ENCODE results near the gene FAM20C.
"Not testable (repeated sequence)": the region's sequence is repeated elsewhere in the genome, so short reads cannot be mapped to it uniquely, and the experiment has no call there.

Gene FAM20C

GRCh38 chr7:260441-261281 is 68.3 kb downstream of the FAM20C start:
- Histone ChIP-seq H3K27me3 (ENCODE audit: insufficient read depth, low read length) (no peaks in the 10 kb centered on the region), H3K36me3 (ENCODE audit: insufficient read depth, low read length) (no peaks in the 10 kb centered on the region), H3K4me3 (ENCODE audit: low read length) (no peak overlapping the region), H2AFZ (ENCODE audit: low read depth, low read length) (no peak overlapping the region), H3K9me3 (ENCODE audit: low read length) (peaks cover 12% of the 10 kb centered on the region), H3K4me1 (ENCODE audit: insufficient read depth, low read length) (no peaks in the 10 kb centered on the region)

- no peak overlapping the region for H2AFZ ChIP-seq (ENCODE audit: low read depth, low read length)
- no peaks in the 10 kb centered on the region for H3K36me3 ChIP-seq (ENCODE audit: insufficient read depth, low read length)
- no peak overlapping the region for H3K4me3 ChIP-seq (ENCODE audit: low read length)
- peaks cover 12% of the 10 kb centered on the region for H3K9me3 ChIP-seq (ENCODE audit: low read length)
- no peaks in the 10 kb centered on the region for H3K27me3 ChIP-seq (ENCODE audit: insufficient read depth, low read length)
- no peaks in the 10 kb centered on the region for H3K4me1 ChIP-seq (ENCODE audit: insufficient read depth, low read length)
These were observed 69.2 kb downstream of the FAM20C start for GRCh38 chr7:261341-262250.

GRCh38 chr7:262251-262572 is 69.8 kb downstream of the FAM20C start:
- H3K4me3 ChIP-seq (ENCODE audit: low read length), result no peak overlapping the region
- H3K4me1 ChIP-seq (ENCODE audit: insufficient read depth, low read length), result no peaks in the 10 kb centered on the region
- H2AFZ ChIP-seq (ENCODE audit: low read depth, low read length), result no peak overlapping the region
- no peaks in the 10 kb centered on the region for H3K27me3 ChIP-seq (ENCODE audit: insufficient read depth, low read length)
- H3K36me3 ChIP-seq (ENCODE audit: insufficient read depth, low read length), result no peaks in the 10 kb centered on the region
- peaks cover 10% of the 10 kb centered on the region for H3K9me3 ChIP-seq (ENCODE audit: low read length)

- not testable (repeated sequence) for H2AFZ ChIP-seq (ENCODE audit: low read depth, low read length); H3K27me3 ChIP-seq (ENCODE audit: insufficient read depth, low read length); H3K4me1 ChIP-seq (ENCODE audit: insufficient read depth, low read length); H3K4me3 ChIP-seq (ENCODE audit: low read length); H3K9me3 ChIP-seq (ENCODE audit: low read length); H3K36me3 ChIP-seq (ENCODE audit: insufficient read depth, low read length)
These were observed 70.4 kb downstream of the FAM20C start for GRCh38 chr7:262631-263311.

GRCh38 chr7:263483-264351 is 71.3 kb downstream of the FAM20C start:
- H3K4me3 ChIP-seq (ENCODE audit: low read length); H2AFZ ChIP-seq (ENCODE audit: low read depth, low read length); H3K36me3 ChIP-seq (ENCODE audit: insufficient read depth, low read length); H3K27me3 ChIP-seq (ENCODE audit: insufficient read depth, low read length); H3K4me1 ChIP-seq (ENCODE audit: insufficient read depth, low read length); H3K9me3 ChIP-seq (ENCODE audit: low read length): not testable (repeated sequence)

GRCh38 chr7:264541-265191 is 72.3 kb downstream of the FAM20C start:
- Histone ChIP-seq H3K27me3 (ENCODE audit: insufficient read depth, low read length) (no peaks in the 10 kb centered on the region), H3K36me3 (ENCODE audit: insufficient read depth, low read length) (no peaks in the 10 kb centered on the region), H2AFZ (ENCODE audit: low read depth, low read length) (no peak overlapping the region), H3K4me1 (ENCODE audit: insufficient read depth, low read length) (no peaks in the 10 kb centered on the region), H3K9me3 (ENCODE audit: low read length) (peaks cover 10% of the 10 kb centered on the region), H3K4me3 (ENCODE audit: low read length) (no peak overlapping the region)

GRCh38 chr7:265192-265997 is 73.0 kb downstream of the FAM20C start:
- no peak overlapping the region for H3K4me3 ChIP-seq (ENCODE audit: low read length)
- H3K4me1 ChIP-seq (ENCODE audit: insufficient read depth, low read length), result no peaks in the 10 kb centered on the region
- H3K9me3 ChIP-seq (ENCODE audit: low read length), result peaks cover 10% of the 10 kb centered on the region
- H3K27me3 ChIP-seq (ENCODE audit: insufficient read depth, low read length), result no peaks in the 10 kb centered on the region
- H2AFZ ChIP-seq (ENCODE audit: low read depth, low read length), result no peak overlapping the region
- no peaks in the 10 kb centered on the region for H3K36me3 ChIP-seq (ENCODE audit: insufficient read depth, low read length)

GRCh38 chr7:265998-266850 is 73.9 kb downstream of the FAM20C start:
- Histone ChIP-seq H3K27me3 (ENCODE audit: insufficient read depth, low read length) (no peaks in the 10 kb centered on the region), H2AFZ (ENCODE audit: low read depth, low read length) (no peak overlapping the region), H3K4me1 (ENCODE audit: insufficient read depth, low read length) (no peaks in the 10 kb centered on the region), H3K36me3 (ENCODE audit: insufficient read depth, low read length) (no peaks in the 10 kb centered on the region), H3K9me3 (ENCODE audit: low read length) (peaks cover 9% of the 10 kb centered on the region), H3K4me3 (ENCODE audit: low read length) (no peak overlapping the region)

- no peaks in the 10 kb centered on the region for H3K4me1 ChIP-seq (ENCODE audit: insufficient read depth, low read length)
- no peaks in the 10 kb centered on the region for H3K36me3 ChIP-seq (ENCODE audit: insufficient read depth, low read length)
- H3K4me3 ChIP-seq (ENCODE audit: low read length), result no peak overlapping the region
- H2AFZ ChIP-seq (ENCODE audit: low read depth, low read length), result no peak overlapping the region
- H3K9me3 ChIP-seq (ENCODE audit: low read length), result peaks cover 10% of the 10 kb centered on the region
- no peaks in the 10 kb centered on the region for H3K27me3 ChIP-seq (ENCODE audit: insufficient read depth, low read length)
These were observed 74.8 kb downstream of the FAM20C start for GRCh38 chr7:266851-267840.

- no peak overlapping the region for H3K4me3 ChIP-seq (ENCODE audit: low read length)
- H3K4me1 ChIP-seq (ENCODE audit: insufficient read depth, low read length), result no peaks in the 10 kb centered on the region
- H2AFZ ChIP-seq (ENCODE audit: low read depth, low read length), result no peak overlapping the region
- no peaks in the 10 kb centered on the region for H3K27me3 ChIP-seq (ENCODE audit: insufficient read depth, low read length)
- no peaks in the 10 kb centered on the region for H3K36me3 ChIP-seq (ENCODE audit: insufficient read depth, low read length)
- peaks cover 10% of the 10 kb centered on the region for H3K9me3 ChIP-seq (ENCODE audit: low read length)
These were observed 76.6 kb downstream of the FAM20C start for GRCh38 chr7:268991-269390.
